ENCODE measurements around the gene ACSM2B.
"Not testable (repeated sequence)": the region's sequence is repeated elsewhere in the genome, so short reads cannot be mapped to it uniquely, and the experiment has no call there.

DNA sequence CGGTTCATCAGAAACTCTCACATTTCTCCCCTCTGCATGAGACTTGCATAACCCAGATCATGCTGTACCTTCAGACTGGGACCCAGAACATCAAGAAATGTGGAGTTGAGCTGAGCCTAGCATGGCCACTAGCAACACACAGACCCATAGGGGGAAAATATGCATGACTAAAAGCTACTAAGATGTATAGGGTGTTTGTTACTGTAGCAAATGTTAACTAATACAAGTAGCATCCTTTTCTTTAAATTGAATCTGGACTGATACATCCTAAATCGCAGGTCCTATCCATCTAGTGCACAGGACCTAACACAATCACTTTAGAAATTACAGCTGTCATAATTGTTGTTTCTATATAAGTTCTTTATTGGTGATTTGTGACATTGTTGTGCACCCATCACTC, 10.8 kb downstream of the ACSM2B start:
- TF ChIP-seq POLR2A, CTCF (IDR thresholded peaks at IDR 0.05): not testable (repeated sequence)
